K562 (cell line): ENCODE results near the gene KCTD7. TPM values are rescaled to one million over a fixed set of nuclear protein-coding genes. Genes with fewer than 3 reads are reported as not detected.

Source experiments
- BCOR ChIP-seq: fragments of 450-650 bp; IDR thresholded peaks from 2 replicates; pipeline ENCODE4 v1.6.1; 2016
- CAMTA2 ChIP-seq: fragments of 250-450 bp; sonication (Bioruptor Pico); conservative IDR thresholded peaks from 2 replicates; pipeline ENCODE4 v1.5.1; 2022
- ELF1 ChIP-seq: fragments of 200-800 bp; sonication (Bioruptor generic); IDR thresholded peaks from 2 replicates; pipeline ENCODE4 v1.6.1; 2016; ENCODE audit warnings: missing genetic modification characterization, missing compliant biosample characterization
- ELF4 ChIP-seq: fragments of 450-650 bp; formaldehyde crosslinking; IDR thresholded peaks from 2 replicates; pipeline ENCODE4 v1.4.0; 2022; ENCODE audit warnings: missing genetic modification characterization
- FOXK1 ChIP-seq: sonication (generic); formaldehyde crosslinking; IDR thresholded peaks from 2 replicates; pipeline ENCODE4 v1.8.0; 2022; ENCODE audit warnings: missing genetic modification reagents, mild to moderate bottlenecking, borderline replicate concordance
- NR0B1 ChIP-seq: fragments of 450-650 bp; IDR thresholded peaks from one replicate; pipeline ENCODE4 v1.6.1; 2018; ENCODE audit warnings: mild to moderate bottlenecking, moderate library complexity; ENCODE audit not compliant: partially characterized antibody
- RBFOX2 ChIP-seq: fragments of 200-400 bp; formaldehyde crosslinking; IDR thresholded peaks from 2 replicates; pipeline ENCODE4 v1.6.1; 2017; ENCODE audit warnings: low read depth, mild to moderate bottlenecking, low read length, moderate library complexity
- SIRT6 ChIP-seq: IDR thresholded peaks from one replicate; pipeline ENCODE4 v1.6.1; 2012; ENCODE audit warnings: low read depth, mild to moderate bottlenecking, control low read depth, inconsistent platforms, low read length, moderate library complexity
- TAF1 ChIP-seq: IDR thresholded peaks from 2 replicates; pipeline ENCODE4 v1.6.1; 2011; ENCODE audit warnings: mild to moderate bottlenecking, low read length, moderate library complexity; ENCODE audit not compliant: insufficient read depth, control insufficient read depth, severe bottlenecking; ENCODE audit errors: extremely low read depth
- THRB ChIP-seq: fragments of 450-650 bp; formaldehyde crosslinking; conservative IDR thresholded peaks from 2 replicates; pipeline ENCODE4 v1.4.0; 2022; ENCODE audit warnings: mild to moderate bottlenecking, missing genetic modification characterization
- ZFP91 ChIP-seq: sonication (generic); formaldehyde crosslinking; IDR thresholded peaks from 2 replicates; pipeline ENCODE4 v1.8.0; 2022; ENCODE audit warnings: mild to moderate bottlenecking, missing genetic modification reagents
- ZHX1 ChIP-seq: fragments of 150-350 bp; conservative IDR thresholded peaks from 2 replicates; pipeline ENCODE4 v1.6.1; 2014; ENCODE audit warnings: low read length
- ZNF589 ChIP-seq: fragments of 200-800 bp; sonication (Bioruptor generic); IDR thresholded peaks from 2 replicates; pipeline ENCODE4 v1.6.1; 2016; ENCODE audit warnings: low read depth, missing genetic modification characterization, missing compliant biosample characterization
- polyA plus RNA-seq, 8 experiments: library from polyadenylated mRNA; depleted of rRNA in 4 of 8; stranded (reverse) in 5 of 8; unstranded in 3 of 8; fragments of >200 nt; fragmentation: Nextera tagmentation in 2 of 8; fragmentation: Illumina TruSeq in 1 of 8; extraction: Ambion mirVana in 2 of 8; extraction: Trizol in 1 of 8; gene quantifications; 2 replicates each; pipeline versions ENCODE4 v1.2.1 to v1.2.3, GENCODE V29; 2011 to 2014; ENCODE audit warnings: inconsistent platforms in 1 of 8, missing spikeins in 1 of 8
- total RNA-seq, 7 experiments: library from RNA; depleted of rRNA in 6 of 7; stranded (reverse); fragments of >200 nt in 6 of 7; fragmentation: Illumina TruSeq in 2 of 7; extraction: Trizol in 2 of 7; gene quantifications; 2 replicates each; pipeline versions ENCODE4 v1.2.1 to v1.2.3, GENCODE V29; 2011 to 2021; ENCODE audit warnings: low replicate concordance in 1 of 7
- TF ChIP-seq, protein P1 (sequence below): fragments of 250-450 bp; sonication (Bioruptor Pico); IDR thresholded peaks from 2 replicates; pipeline ENCODE4 v1.8.0; 2021; ENCODE audit warnings: moderate library complexity, mild to moderate bottlenecking, inconsistent platforms

KCTD7 gene
- total and polyA plus RNA-seq, 9 of the 15 experiments (the other 6 are each of a cell fraction or from before 2014, with no cell fraction given), result 1.5 to 26.0 (median 9.0) TPM

GRCh38 chr7:66681491-66682349 is 53.0 kb downstream of the KCTD7 start (continued):
- TF ChIP-seq THRB (CRISPR knock-in tag) (no peak), RBFOX2 (peak; percentile 93), SIRT6 (no peak), ZNF589 (CRISPR knock-in tag) (no peak), ELF4 (CRISPR knock-in tag) (peak; percentile 59; the same call in 1 of the 2 replicates), FOXK1 (0 out of 2 replicates have a peak, but pooled peaks have one; percentile 18), ZHX1 (no peak), CAMTA2 (peak; percentile 90; the same call in 1 of the 2 replicates), ELF1 (tag) (peak; percentile 68), NR0B1 (no peak), BCOR (peak; percentile 71), TAF1 (peak; percentile 86), ZFP91 (CRISPR knock-in tag) (no peak)
- TF ChIP-seq, protein P1, sequence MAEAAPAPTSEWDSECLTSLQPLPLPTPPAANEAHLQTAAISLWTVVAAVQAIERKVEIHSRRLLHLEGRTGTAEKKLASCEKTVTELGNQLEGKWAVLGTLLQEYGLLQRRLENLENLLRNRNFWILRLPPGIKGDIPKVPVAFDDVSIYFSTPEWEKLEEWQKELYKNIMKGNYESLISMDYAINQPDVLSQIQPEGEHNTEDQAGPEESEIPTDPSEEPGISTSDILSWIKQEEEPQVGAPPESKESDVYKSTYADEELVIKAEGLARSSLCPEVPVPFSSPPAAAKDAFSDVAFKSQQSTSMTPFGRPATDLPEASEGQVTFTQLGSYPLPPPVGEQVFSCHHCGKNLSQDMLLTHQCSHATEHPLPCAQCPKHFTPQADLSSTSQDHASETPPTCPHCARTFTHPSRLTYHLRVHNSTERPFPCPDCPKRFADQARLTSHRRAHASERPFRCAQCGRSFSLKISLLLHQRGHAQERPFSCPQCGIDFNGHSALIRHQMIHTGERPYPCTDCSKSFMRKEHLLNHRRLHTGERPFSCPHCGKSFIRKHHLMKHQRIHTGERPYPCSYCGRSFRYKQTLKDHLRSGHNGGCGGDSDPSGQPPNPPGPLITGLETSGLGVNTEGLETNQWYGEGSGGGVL, result no peak
